AG08395 (cell line): ENCODE data around the gene TM4SF4.

ENCODE experiments used
- DNase-seq: peaks from one replicate; pipeline ENCODE4 v3.0.0; 2012; ENCODE audit warnings: mixed read lengths, low spot score

The TM4SF4 gene

GRCh38 chr3:149512073-149512782, 37.7 kb downstream of the TM4SF4 start:
- DNase-seq: peak; percentile 77

DNA sequence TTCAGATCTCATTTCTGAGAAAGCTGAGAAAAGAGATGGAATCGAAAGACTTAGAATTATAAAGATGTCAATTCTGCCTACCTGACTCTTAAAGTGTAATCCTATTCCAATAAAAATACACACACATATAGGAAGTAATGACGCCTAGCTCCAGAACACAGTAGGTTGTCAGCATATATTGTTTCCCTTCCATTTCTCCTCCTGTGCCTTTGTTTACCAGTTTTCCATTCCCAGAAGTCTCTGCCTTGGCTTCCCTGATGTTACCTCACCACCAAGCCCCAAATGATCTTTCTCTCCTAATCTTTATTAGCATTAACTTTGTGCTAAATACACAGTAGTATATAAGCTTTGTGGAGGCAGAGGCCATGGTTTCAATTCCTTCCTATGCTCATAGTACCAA, 40.0 kb downstream of the TM4SF4 start:
- DNase-seq: no peak

DNA sequence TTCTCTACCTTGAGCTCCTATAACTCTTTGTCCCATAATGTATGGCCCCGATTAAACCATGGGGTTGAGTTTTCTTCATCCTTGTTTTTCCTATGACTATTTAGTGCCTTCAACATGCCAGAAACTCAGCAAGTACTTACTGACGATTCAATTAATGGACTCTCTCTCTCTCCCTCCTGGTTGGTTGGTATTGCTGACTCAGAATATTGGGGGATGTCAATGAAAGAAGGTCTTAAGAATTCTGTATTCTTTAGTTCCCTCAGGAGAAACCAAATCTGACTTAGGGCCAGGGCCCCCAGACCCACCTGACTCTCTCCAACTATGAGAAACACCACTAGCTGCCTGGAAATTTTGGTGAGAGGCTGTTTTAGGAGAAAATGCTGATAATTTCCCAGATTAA, 40.8 kb downstream of the TM4SF4 start:
- DNase-seq: no peak

- no peak for DNase-seq
These were observed 42.4 kb downstream of the TM4SF4 start for GRCh38 chr3:149516920-149517319.

DNA sequence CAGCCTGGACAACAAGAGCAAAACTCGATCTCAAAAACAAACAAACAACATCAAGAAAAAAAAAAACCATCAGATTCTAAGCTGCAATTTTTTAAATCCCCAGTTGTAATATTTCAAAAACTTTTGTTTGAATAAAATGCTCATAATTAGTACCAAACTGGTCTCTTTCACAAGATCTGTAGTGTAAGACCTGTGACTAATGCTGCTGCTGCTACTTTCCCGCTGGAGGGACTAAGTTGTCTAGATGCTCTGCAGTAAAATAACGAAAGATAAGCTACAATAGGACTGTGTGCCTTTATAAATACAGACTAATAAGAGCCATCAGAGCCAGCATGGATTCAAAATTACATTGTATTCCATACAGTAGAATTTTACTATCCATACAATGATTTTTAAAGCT, 45.4 kb downstream of the TM4SF4 start:
- peak; percentile 35 for DNase-seq

DNA sequence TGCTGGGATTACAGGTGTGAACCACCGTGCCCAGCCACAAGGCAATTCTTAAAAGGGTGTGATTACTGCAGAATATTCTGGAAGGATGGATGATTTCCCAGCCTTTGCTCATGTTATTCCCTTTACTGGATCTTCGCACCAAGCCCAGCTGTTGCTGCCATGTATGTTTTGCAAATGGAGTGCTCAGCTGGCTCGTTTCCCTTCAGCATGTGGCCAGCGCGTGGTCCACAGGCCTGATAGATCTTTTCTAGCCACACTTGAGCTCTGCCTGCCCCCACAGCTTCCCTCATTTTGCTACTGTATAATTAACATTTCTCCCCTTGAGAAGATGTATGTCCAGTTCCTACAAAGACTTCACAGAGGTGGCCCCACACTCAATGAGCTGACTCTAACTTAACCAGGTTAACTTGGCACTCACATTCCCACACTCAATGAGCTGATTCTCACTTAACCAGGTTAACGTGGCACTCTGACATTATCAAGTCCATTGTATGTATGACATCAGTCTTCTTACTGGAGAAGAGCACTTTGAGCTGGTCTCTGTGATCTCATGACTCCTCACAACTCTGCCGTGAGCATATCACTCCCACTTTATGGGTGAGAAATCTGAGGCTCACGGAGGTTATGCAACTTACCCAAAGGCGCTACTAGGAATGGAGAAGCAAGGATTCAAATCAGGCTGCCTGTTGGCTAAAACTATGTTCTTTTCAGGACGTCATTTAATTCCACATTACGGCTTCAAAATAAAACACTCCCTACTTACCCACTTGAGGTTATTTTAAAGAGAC, 49.2 kb downstream of the TM4SF4 start:
- DNase-seq: no peak

DNA sequence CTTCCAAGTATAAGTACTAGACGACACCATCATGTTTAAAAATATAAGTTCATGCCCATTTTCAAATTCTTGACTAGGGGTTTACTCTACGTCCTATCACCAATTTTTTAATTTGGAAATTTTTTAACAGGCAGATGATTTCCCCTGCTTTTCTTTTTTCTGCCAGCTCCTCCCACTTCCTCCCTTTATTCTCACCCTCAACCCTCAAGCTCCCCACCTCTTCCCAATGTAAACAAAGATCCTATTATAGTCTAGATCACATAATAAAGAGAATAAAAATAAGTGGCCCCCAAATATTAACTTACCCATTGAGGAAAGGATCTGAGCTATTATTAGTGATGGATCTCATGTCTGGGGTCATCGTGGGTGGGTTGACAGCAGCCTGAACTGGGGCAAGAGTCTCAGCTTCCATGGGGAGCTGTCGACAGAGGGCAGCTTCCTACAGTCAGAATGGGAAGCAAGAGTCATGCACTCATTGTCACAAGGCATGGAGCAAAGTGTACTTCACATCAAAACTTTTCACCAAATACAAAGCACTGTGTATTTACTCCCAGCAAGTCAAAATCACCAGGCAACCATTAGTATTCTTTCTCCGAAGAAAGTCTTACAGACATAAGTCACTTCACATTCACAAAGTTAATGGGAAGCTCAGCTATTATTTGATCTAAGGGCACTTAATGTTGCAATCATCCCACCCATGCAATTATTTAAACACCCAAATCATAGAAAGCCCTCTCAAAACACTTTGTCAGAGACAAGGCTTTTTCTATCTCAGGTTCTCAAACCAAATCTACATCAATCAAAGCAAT, 53.2 kb downstream of the TM4SF4 start:
- no peak for DNase-seq

GRCh38 chr3:149528340-149528650, 53.8 kb downstream of the TM4SF4 start:
- no peak for DNase-seq

DNA sequence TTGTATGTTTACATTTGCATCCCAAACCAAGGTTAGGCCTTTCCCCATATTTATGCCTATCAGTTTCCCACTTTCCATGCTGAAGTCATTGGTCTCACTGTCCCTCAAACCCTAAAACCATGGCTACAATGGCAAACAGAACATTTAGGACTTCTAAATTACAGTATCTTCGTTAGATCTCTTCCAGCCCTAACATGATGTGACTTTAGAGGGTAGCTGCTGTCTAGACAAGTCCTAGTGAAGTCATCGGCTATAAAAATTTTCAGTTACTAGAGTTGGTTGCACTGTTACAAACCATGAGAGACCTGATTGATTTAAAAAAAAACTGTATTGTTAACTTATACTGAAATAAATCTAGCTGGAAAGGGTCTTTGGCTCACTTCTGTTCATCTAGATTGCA, 54.6 kb downstream of the TM4SF4 start:
- no peak for DNase-seq

DNA sequence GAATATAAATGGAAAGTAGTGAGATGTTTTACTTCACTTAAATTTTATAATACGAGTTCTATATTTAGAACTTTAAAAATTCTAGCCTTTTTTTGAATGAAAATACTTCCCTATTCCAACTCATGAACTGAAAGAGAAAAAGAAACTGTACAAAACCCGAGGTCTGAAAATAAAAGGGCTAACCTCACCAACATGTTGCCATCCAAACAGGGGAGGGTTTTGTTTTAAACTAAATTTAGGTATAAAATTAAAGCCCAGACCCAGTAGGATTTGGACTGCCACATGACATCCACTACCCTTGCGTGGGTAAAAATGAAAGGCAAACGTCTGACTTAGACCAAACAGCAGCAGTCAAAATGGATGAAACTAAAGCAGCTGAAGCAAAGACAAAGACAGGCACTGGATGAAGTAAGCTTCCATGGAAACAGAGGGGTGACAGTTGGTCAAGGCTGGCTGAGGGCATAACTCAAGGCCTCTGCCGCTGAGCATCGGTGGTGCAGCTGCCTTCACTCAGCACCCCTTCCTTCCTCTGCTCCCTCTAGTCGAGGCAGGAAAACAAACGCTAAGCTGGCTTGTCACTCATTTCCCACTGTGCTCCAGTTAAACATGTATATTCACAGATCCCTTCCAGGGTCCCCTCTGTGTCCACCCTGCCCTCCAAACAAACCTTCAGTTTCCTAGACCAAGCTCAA, 58.1 kb downstream of the TM4SF4 start:
- no peak for DNase-seq

DNA sequence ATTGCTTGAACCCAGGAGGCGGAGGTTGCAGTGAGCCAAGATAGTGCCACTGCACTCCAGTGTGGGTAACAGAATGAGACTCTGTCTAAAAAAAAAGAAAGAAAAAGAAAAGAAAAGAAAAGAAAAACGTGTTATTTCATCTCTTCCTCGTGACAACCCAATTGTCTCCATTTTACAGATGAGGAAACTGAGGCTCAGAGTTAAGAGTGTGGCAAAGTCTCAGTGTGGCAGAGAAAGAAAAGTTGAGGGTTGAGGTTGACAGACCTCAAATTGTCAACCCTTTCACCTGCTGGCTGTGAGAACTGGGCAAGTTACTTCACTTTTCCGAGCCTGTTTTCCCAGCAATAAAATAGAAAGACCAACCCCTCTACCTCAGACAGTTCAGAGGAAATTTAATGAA, 59.6 kb downstream of the TM4SF4 start:
- no peak for DNase-seq

GRCh38 chr3:149534671-149535332, 60.3 kb downstream of the TM4SF4 start:
- peak; percentile 27 for DNase-seq

GRCh38 chr3:149535333-149535685, 60.8 kb downstream of the TM4SF4 start:
- no peak for DNase-seq

GRCh38 chr3:149536429-149536828, 61.9 kb downstream of the TM4SF4 start:
- peak; percentile 51 for DNase-seq

DNA sequence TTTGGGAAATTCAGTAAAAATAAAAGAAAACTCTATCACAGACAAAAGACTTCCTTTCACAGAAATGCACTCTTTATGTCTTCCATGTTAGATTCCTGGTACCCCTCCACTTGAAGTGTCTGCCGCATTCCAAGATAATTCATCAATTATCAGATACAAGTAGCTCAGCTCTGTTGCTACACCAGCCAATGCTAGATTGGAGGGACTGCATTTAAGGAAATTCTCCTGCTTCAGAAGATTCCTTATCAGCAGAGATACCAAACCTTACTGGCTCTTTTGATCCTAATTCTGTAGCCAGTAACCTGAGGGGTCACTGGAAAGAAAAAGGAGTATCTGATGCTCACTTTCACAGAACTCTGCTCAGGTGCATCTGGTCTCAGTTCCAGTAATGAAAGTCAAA, 63.9 kb downstream of the TM4SF4 start:
- no peak for DNase-seq

DNA sequence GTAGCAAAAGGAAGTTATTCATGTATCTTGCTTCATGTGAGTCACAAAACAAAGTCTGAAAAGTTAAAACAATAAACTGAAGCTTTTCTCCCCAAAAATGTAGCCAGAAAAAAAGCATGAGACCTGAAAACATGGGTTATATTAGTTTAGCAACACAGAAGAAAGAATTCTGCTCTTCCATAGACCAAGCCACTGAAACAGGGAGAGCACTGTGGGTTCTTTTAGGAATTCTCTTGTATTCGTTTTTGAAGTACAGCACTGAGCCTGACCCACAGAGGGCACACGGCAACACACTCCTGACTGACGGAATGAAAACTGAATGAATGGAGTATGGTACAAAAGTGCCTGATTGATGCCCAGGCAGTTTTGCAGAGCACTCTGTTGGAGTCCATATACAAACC, 66.6 kb downstream of the TM4SF4 start:
- no peak for DNase-seq

- DNase-seq: no peak
These were observed 68.1 kb downstream of the TM4SF4 start for GRCh38 chr3:149542375-149543312.

DNA sequence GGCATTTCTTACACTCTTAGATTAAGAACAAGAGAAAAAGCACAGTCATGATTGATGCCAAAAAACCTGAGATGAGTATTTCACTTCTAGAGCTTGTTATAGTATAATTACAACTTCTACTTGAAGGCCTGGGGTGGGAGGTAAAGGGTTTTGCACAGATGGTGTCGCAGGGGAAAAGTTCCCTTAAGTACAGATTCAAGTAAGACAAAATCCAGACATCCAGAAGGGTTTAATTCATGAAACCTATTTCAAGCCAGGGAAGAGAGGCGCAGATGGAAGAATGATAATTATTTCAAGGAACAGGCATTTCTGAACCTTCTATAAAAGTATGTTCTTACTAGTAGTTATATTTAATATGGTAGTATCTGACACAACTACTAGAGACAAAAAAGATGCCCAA, 70.6 kb downstream of the TM4SF4 start:
- no peak for DNase-seq

DNA sequence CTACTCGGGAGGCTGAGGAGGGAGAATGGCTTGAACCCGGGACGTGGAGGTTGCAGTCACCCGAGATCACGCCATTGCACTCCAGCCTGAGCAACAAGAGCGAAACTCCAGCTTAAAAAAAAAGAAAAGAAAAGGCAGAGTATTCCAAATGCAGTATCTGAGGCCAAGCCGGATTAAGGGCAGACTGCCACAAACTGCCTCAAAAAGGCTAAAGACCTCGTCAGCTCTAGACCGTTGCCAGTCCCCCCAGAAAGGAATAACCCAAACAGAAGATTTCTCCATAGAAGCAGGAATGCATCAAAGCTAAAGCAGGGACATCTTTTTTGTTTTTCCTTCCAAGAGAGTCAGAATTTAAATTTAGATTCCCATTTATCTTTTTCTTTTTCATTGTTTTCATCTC, 72.9 kb downstream of the TM4SF4 start:
- DNase-seq: peak; percentile 60

- peak; percentile 77 for DNase-seq
These were observed 73.6 kb downstream of the TM4SF4 start for GRCh38 chr3:149547954-149548668.
